Hematopoietic multipotent progenitor cell treated with erythropoietin and hydrocortisone succinate and interleukin-3 and kit ligand, for 8 days (in vitro differentiated cells): Measurements from ENCODE around the gene ELAVL3.

Experiments used
- DNase-seq: peaks from one replicate; pipeline ENCODE4 v3.0.0-alpha.2; 2015

Gene ELAVL3

GRCh38 chr19:11480715-11481533 lies at the start of gene ELAVL3:
TSS of gene ELAVL3 (minus strand) at chr19:11481046. CDS start at chr19:11480608, 438 bp downstream.
- no peak for DNase-seq

- DNase-seq: peak; percentile 96
Measured at GRCh38 chr19:11530432-11530831, 49.6 kb upstream of the ELAVL3 start.

- DNase-seq: peak; percentile 99
Measured at GRCh38 chr19:11528551-11529341, 47.9 kb upstream of the ELAVL3 start, which contains the start of gene ECSIT. TSS of gene ECSIT (minus strand) at chr19:11529134. CDS start at chr19:11519170, 9,964 bp downstream.

- DNase-seq: no peak
Measured at GRCh38 chr19:11519138-11519537, 38.3 kb upstream of the ELAVL3 start.

- no peak for DNase-seq
Measured at GRCh38 chr19:11513946-11514345, 33.1 kb upstream of the ELAVL3 start.

- no peak for DNase-seq
Measured at GRCh38 chr19:11510444-11510843, 29.6 kb upstream of the ELAVL3 start.

- DNase-seq: no peak
Measured at GRCh38 chr19:11507370-11508078, 26.7 kb upstream of the ELAVL3 start.

- no peak for DNase-seq
Measured at GRCh38 chr19:11506967-11507366, 26.1 kb upstream of the ELAVL3 start.

GRCh38 chr19:11506101-11506555 lies 25.3 kb upstream of the ELAVL3 start:
- DNase-seq: no peak

GRCh38 chr19:11505504-11506100 lies 24.8 kb upstream of the ELAVL3 start, which contains the start of gene ZNF653:
TSS of gene ZNF653 (minus strand) at chr19:11505839. CDS start at chr19:11505786, 53 bp downstream.
- DNase-seq: peak; percentile 97

GRCh38 chr19:11505032-11505503 lies 24.2 kb upstream of the ELAVL3 start:
- peak; percentile 95 for DNase-seq

- no peak for DNase-seq
Measured at GRCh38 chr19:11504502-11505031, 23.7 kb upstream of the ELAVL3 start.

- peak; percentile 79 for DNase-seq
Measured at GRCh38 chr19:11499890-11500420, 19.1 kb upstream of the ELAVL3 start.

GRCh38 chr19:11499220-11499726 lies 18.4 kb upstream of the ELAVL3 start:
- DNase-seq: peak; percentile 62

- DNase-seq: peak; percentile 96
Measured at GRCh38 chr19:11496391-11497163, 15.7 kb upstream of the ELAVL3 start.

GRCh38 chr19:11495885-11496284 lies 15.0 kb upstream of the ELAVL3 start:
- no peak for DNase-seq

- DNase-seq: no peak
Measured at GRCh38 chr19:11495481-11495880, 14.6 kb upstream of the ELAVL3 start.

GRCh38 chr19:11494634-11495285 lies 13.9 kb upstream of the ELAVL3 start:
- DNase-seq: no peak

GRCh38 chr19:11489378-11489777 lies 8.5 kb upstream of the ELAVL3 start:
- DNase-seq: no peak
